Progenitor cell of endocrine pancreas (in vitro differentiated cells): ENCODE measurements around the gene RAB3C. TPM values are rescaled to one million over a fixed set of nuclear protein-coding genes. Genes with fewer than 3 reads are reported as not detected.

Experiments
- DNase-seq: peaks from one replicate; pipeline ENCODE4 v3.0.0; 2021; ENCODE audit warnings: low spot score; ENCODE audit not compliant: unreplicated experiment
- H3K27ac Mint-ChIP-seq: 2 replicates; pipeline ENCODE4 v1.8.0; 2021; ENCODE audit warnings: mild to moderate bottlenecking, moderate library complexity, mixed read lengths
- H3K27me3 Mint-ChIP-seq: 2 replicates; pipeline ENCODE4 v1.8.0; 2021; ENCODE audit warnings: mixed read lengths
- H3K36me3 Mint-ChIP-seq: 2 replicates; pipeline ENCODE4 v1.8.0; 2022; ENCODE audit warnings: mixed read lengths; ENCODE audit not compliant: insufficient read depth
- H3K4me1 Mint-ChIP-seq: 2 replicates; pipeline ENCODE4 v1.8.0; 2021; ENCODE audit warnings: low read depth, mixed read lengths
- H3K4me3 Mint-ChIP-seq: 2 replicates; pipeline ENCODE4 v1.8.0; 2021; ENCODE audit warnings: low read depth, mild to moderate bottlenecking, moderate library complexity, mixed read lengths
- H3K9me3 Mint-ChIP-seq: 2 replicates; pipeline ENCODE4 v1.8.0; 2021; ENCODE audit warnings: low read depth, mixed read lengths
- CTCF ChIP-seq: fragments of 200-600 bp; sonication (generic); IDR thresholded peaks from one replicate; pipeline ENCODE4 v1.5.0; 2021; ENCODE audit warnings: antibody characterized with exemption, mild to moderate bottlenecking; ENCODE audit not compliant: unreplicated experiment
- total RNA-seq: library from RNA; stranded (reverse); gene quantifications from 2 replicates; pipeline ENCODE4 v1.2.1, GENCODE V29; 2021

Gene RAB3C
- total RNA-seq, 1 donor from 2014 or later, result 25.2 TPM

DNA sequence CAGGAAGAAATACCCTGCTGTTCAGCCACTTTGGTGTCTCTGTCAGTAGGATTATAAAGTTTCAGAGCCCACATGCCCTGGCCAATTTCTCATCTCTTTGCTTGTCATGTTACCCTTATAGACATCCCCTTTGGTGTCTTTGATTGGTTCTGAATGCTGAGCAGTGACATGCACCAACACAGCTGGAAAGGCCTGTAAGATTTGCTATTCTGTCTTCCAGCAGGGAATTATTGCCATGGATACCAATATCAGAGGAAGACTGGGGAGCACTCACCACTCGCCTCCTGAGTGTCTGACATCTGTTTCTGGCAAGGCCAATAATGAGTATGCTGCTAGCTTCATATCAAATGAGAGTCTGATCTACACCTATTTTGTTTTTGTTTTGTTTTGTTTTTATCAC lies 34.4 kb downstream of the RAB3C start:
- DNase-seq, result no peak
- TF ChIP-seq CTCF, result no peak
- H3K27me3 Mint-ChIP-seq, result no peaks in the 10 kb centered on the region
- H3K36me3 Mint-ChIP-seq, result no peaks in the 10 kb centered on the region
- no peak overlapping the region for H3K4me3 Mint-ChIP-seq
- no peaks in the 10 kb centered on the region for H3K9me3 Mint-ChIP-seq
- no peak overlapping the region for H3K27ac Mint-ChIP-seq
- H3K4me1 Mint-ChIP-seq, result no peaks in the 10 kb centered on the region

DNA sequence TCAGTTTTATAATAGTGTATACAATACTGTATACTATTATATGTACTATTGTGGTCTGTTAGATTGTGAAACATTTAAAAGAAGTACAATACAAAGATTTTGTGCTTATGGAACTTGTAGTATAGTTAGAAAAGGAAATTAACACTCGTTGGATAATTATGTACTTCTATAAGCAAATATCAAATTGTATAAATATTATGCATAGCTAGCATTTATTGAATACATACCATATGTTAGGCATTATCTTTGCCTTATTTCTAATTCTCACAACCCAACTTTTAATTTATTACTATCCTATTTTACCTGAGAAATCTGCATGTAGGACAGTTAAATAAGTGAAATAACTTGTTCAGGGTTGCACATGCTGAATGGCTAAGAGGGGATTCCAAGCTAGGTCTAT lies 37.5 kb downstream of the RAB3C start:
- no peak overlapping the region for H3K27ac Mint-ChIP-seq
- H3K9me3 Mint-ChIP-seq, result no peaks in the 10 kb centered on the region
- H3K4me1 Mint-ChIP-seq, result no peaks in the 10 kb centered on the region
- H3K4me3 Mint-ChIP-seq, result no peak overlapping the region
- TF ChIP-seq CTCF, result no peak
- no peak for DNase-seq
- H3K36me3 Mint-ChIP-seq, result no peaks in the 10 kb centered on the region
- H3K27me3 Mint-ChIP-seq, result no peaks in the 10 kb centered on the region

GRCh38 chr5:58622936-58623871 lies 40.3 kb downstream of the RAB3C start:
- H3K27me3 Mint-ChIP-seq, result no peaks in the 10 kb centered on the region
- TF ChIP-seq CTCF, result no peak
- H3K4me1 Mint-ChIP-seq, result peaks cover 4% of the 10 kb centered on the region
- H3K36me3 Mint-ChIP-seq, result no peaks in the 10 kb centered on the region
- no peak for DNase-seq
- no peak overlapping the region for H3K27ac Mint-ChIP-seq
- H3K4me3 Mint-ChIP-seq, result no peak overlapping the region
- no peaks in the 10 kb centered on the region for H3K9me3 Mint-ChIP-seq

DNA sequence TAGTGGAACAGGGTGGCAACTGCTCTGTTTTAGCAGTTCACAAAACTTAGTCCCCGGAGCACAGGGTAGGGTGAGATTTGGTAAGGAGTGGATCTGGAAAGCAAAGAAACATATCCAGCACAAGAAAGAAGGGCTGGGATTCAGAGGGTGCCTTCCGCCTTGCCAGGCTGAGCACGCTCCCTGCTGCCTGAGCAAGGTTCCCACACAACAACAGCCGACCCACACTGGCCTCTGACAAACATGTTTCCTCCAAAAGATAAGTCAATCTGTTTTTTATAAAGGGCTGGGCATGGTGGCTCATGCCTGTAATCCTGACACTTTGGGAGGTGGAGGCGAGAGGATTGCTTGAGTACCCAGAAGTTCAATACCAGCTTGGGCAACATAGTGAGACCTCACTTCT lies 45.8 kb downstream of the RAB3C start:
- H3K27me3 Mint-ChIP-seq, result no peaks in the 10 kb centered on the region
- H3K9me3 Mint-ChIP-seq, result no peaks in the 10 kb centered on the region
- DNase-seq, result no peak
- no peaks in the 10 kb centered on the region for H3K36me3 Mint-ChIP-seq
- no peak overlapping the region for H3K4me3 Mint-ChIP-seq
- H3K4me1 Mint-ChIP-seq, result peaks cover 24% of the 10 kb centered on the region
- TF ChIP-seq CTCF, result no peak
- H3K27ac Mint-ChIP-seq, result no peak overlapping the region

GRCh38 chr5:58629271-58630159 lies 46.6 kb downstream of the RAB3C start:
- peak overlapping the region; percentile 20 for H3K4me3 Mint-ChIP-seq
- peak overlapping the region; percentile 94 for H3K27ac Mint-ChIP-seq
- H3K36me3 Mint-ChIP-seq, result no peaks in the 10 kb centered on the region
- H3K9me3 Mint-ChIP-seq, result no peaks in the 10 kb centered on the region
- no peak for TF ChIP-seq CTCF
- H3K27me3 Mint-ChIP-seq, result no peaks in the 10 kb centered on the region
- H3K4me1 Mint-ChIP-seq, result peaks cover 24% of the 10 kb centered on the region
- DNase-seq, result no peak
